Mammary epithelial cell (primary cell): ENCODE results near the gene FARS2.

Experiments used
- CTCF ChIP-seq, 2 donors: IDR thresholded peaks in 1 of 2; conservative IDR thresholded peaks in 1 of 2; 2 replicates each; pipeline ENCODE4 v1.5.1; 2011 to 2012; ENCODE audit warnings: inconsistent platforms in 2 of 2, low read length in 2 of 2, mild to moderate bottlenecking in 2 of 2, control low read depth in 1 of 2, low read depth in 1 of 2; ENCODE audit not compliant: insufficient read depth in 1 of 2; ENCODE audit errors: extremely low read depth in 1 of 2
- EZH2 ChIP-seq: IDR thresholded peaks from 2 replicates; pipeline ENCODE4 v1.6.1; 2012; ENCODE audit warnings: low read length, inconsistent platforms, borderline replicate concordance

- TF ChIP-seq CTCF (conservative IDR thresholded peaks at IDR 0.05 in 1 of 2, IDR thresholded peaks at IDR 0.05 in 1 of 2; ENCODE audit: extremely low read depth in 1 of 2, insufficient read depth in 1 of 2, low read depth in 1 of 2, low read length in 2 of 2) (no peak), EZH2 (no peak)
Measured at GRCh38 chr6:5365436-5366195, 104.3 kb downstream of the FARS2 start.
